ENCODE measurements around the gene FXYD2.
A peak's percentile ranks its signal among the peaks of the same experiment; 100 is the strongest.

FXYD2 gene

GRCh38 chr11:117824571-117825537 lies at the start of gene FXYD2:
FXYD2 (minus strand) TSS chr11:117824744; CDS start chr11:117824678, 66 bp downstream.
- Mint-ChIP-seq H3K27me3 (ENCODE audit: low read depth) (peaks cover 9% of the 10 kb centered on the region), H3K36me3 (ENCODE audit: low read depth) (peaks cover 4% of the 10 kb centered on the region), H3K9me3 (no peaks in the 10 kb centered on the region), H3K4me3 (peak within 1 kb of the TSS; percentile 74 to 87 (median 81)), H3K4me1 (peaks cover 44% of the 10 kb centered on the region), H3K27ac (peak within 1 kb of the TSS; percentile 91 to 98 (median 98))
- TF ChIP-seq CTCF (IDR thresholded peaks at IDR 0.05; ENCODE audit: unreplicated experiment in 3 of 3): no peak

GRCh38 chr11:117873828-117874125 lies 49.2 kb upstream of the FXYD2 start:
- H3K9me3 Mint-ChIP-seq: no peaks in the 10 kb centered on the region
- peaks cover 9% of the 10 kb centered on the region for H3K27me3 Mint-ChIP-seq (ENCODE audit: low read depth)
- peak overlapping the region in 2 of 3 experiments; percentile 63 for H3K4me3 Mint-ChIP-seq
- TF ChIP-seq CTCF (IDR thresholded peaks at IDR 0.05; ENCODE audit: unreplicated experiment in 3 of 3): no peak
- peak overlapping the region in 2 of 3 experiments; percentile 27 to 30 for H3K27ac Mint-ChIP-seq
- peaks cover 78% of the 10 kb centered on the region for H3K4me1 Mint-ChIP-seq
- H3K36me3 Mint-ChIP-seq (ENCODE audit: low read depth): no peaks in the 10 kb centered on the region

GRCh38 chr11:117872975-117873827 lies 48.7 kb upstream of the FXYD2 start:
- H3K36me3 Mint-ChIP-seq (ENCODE audit: low read depth): peaks cover 2% of the 10 kb centered on the region
- H3K9me3 Mint-ChIP-seq: no peaks in the 10 kb centered on the region
- peaks cover 4% of the 10 kb centered on the region for H3K27me3 Mint-ChIP-seq (ENCODE audit: low read depth)
- no peak for TF ChIP-seq CTCF (IDR thresholded peaks at IDR 0.05; ENCODE audit: unreplicated experiment in 3 of 3)
- H3K4me1 Mint-ChIP-seq: peaks cover 80% of the 10 kb centered on the region
- peak overlapping the region; percentile 12 to 66 (median 48) for H3K4me3 Mint-ChIP-seq
- peak overlapping the region in 2 of 3 experiments; percentile 48 to 50 for H3K27ac Mint-ChIP-seq

GRCh38 chr11:117872420-117872961 lies 47.9 kb upstream of the FXYD2 start:
- H3K36me3 Mint-ChIP-seq (ENCODE audit: low read depth): peaks cover 3% of the 10 kb centered on the region
- peak overlapping the region in 2 of 3 experiments; percentile 48 to 78 for H3K27ac Mint-ChIP-seq
- peak overlapping the region in 2 of 3 experiments; percentile 59 to 60 for H3K4me3 Mint-ChIP-seq
- peaks cover 81% of the 10 kb centered on the region for H3K4me1 Mint-ChIP-seq
- no peaks in the 10 kb centered on the region for H3K9me3 Mint-ChIP-seq
- TF ChIP-seq CTCF (IDR thresholded peaks at IDR 0.05; ENCODE audit: unreplicated experiment in 3 of 3): no peak
- H3K27me3 Mint-ChIP-seq (ENCODE audit: low read depth): peaks cover 4% of the 10 kb centered on the region

GRCh38 chr11:117871784-117872183 lies 47.2 kb upstream of the FXYD2 start:
- Mint-ChIP-seq H3K4me3 (peak overlapping the region in 2 of 3 experiments; percentile 59 to 60), H3K27me3 (ENCODE audit: low read depth) (no peaks in the 10 kb centered on the region), H3K9me3 (no peaks in the 10 kb centered on the region), H3K36me3 (ENCODE audit: low read depth) (peaks cover 3% of the 10 kb centered on the region), H3K4me1 (peaks cover 81% of the 10 kb centered on the region), H3K27ac (peak overlapping the region in 2 of 3 experiments; percentile 48 to 78)
- no peak for TF ChIP-seq CTCF (IDR thresholded peaks at IDR 0.05; ENCODE audit: unreplicated experiment in 3 of 3)
